ENCODE results near the gene LRWD1.

GRCh38 chr7:102433219-102434038, 31.4 kb upstream of the LRWD1 start, which contains the start of gene ORAI2:
- TF ChIP-seq CTCF (IDR thresholded peaks at IDR 0.05 in 2 of 3, conservative IDR thresholded peaks at IDR 0.05 in 1 of 3; ENCODE audit: insufficient read depth in 2 of 3, low read depth in 1 of 3, low read length in 3 of 3) (0 out of 6 replicates have a peak, but pooled peaks of 1 of the 3 experiments have one; percentile 11), ZNF395 (CRISPR knock-in tag; IDR thresholded peaks at IDR 0.05) (no peak), POLR2AphosphoS5 (IDR thresholded peaks at IDR 0.05; ENCODE audit: control insufficient read depth, insufficient read depth, low read depth, low read length) (no peak), TCF7L2 (IDR thresholded peaks at IDR 0.05; ENCODE audit: low read depth, low read length) (no peak), ATF6 (CRISPR knock-in tag; IDR thresholded peaks at IDR 0.05) (no peak), BRCA1 (IDR thresholded peaks at IDR 0.05) (no peak), BRCA1 (CRISPR knock-in tag; IDR thresholded peaks at IDR 0.05) (no peak)

Measured in K562 (cell line).